OCI-LY7 (cell line): Measurements from ENCODE around the gene KIF11. TPM values are rescaled to one million over a fixed set of nuclear protein-coding genes. Genes with fewer than 3 reads are reported as not detected.

Experiments
- BruUV-seq: library from RNA; stranded (reverse); fragments of 400-500 nt; replicated peaks from 2 replicates; lab custom pipeline; 2021; lab: Mats Ljungman, UMichigan
- CTCF ChIA-PET: fragments of 300-600 bp; sonication (Branson Sonifier 250); formaldehyde crosslinking; loops from one replicate; lab custom pipeline; 2022; ENCODE audit warnings: antibody characterized with exemption; ENCODE audit not compliant: unreplicated experiment; lab: Charles Lee
- POLR2A ChIA-PET: fragments of 300-600 bp; sonication (Branson Sonifier 250); formaldehyde crosslinking; loops from one replicate; lab custom pipeline; 2022; ENCODE audit warnings: antibody characterized with exemption; lab: Charles Lee
- DNase-seq: peaks from one replicate; pipeline ENCODE4 v3.0.0-alpha.2; 2015; ENCODE audit warnings: low spot score
- H2AFZ ChIP-seq: fragments of 200-600 bp; sonication (generic), shearing (Covaris generic); 2 replicates; pipeline ENCODE4 v1.6.1; 2014; ENCODE audit warnings: mild to moderate bottlenecking, antibody characterized with exemption, low read length, moderate library complexity
- H3K27ac ChIP-seq: fragments of 200-600 bp; sonication (generic); 2 replicates; pipeline ENCODE4 v1.5.1; 2014; ENCODE audit warnings: mixed run types, low read depth, mild to moderate bottlenecking, moderate library complexity, low read length, inconsistent platforms; ENCODE audit not compliant: poor library complexity, severe bottlenecking
- H3K36me3 ChIP-seq: fragments of 200-600 bp; sonication (generic); 2 replicates; pipeline ENCODE4 v1.6.1; 2014; ENCODE audit warnings: mild to moderate bottlenecking, antibody characterized with exemption, low read length, moderate library complexity, mixed read lengths; ENCODE audit not compliant: insufficient read depth
- H3K4me1 ChIP-seq: fragments of 200-600 bp; sonication (generic); 2 replicates; pipeline ENCODE4 v1.5.1; 2014; ENCODE audit warnings: mild to moderate bottlenecking, low read length; ENCODE audit not compliant: insufficient read depth, poor library complexity, severe bottlenecking
- H3K4me2 ChIP-seq: fragments of 200-600 bp; sonication (generic); 2 replicates; pipeline ENCODE4 v1.6.1; 2014; ENCODE audit warnings: mild to moderate bottlenecking, low read length
- H3K4me3 ChIP-seq: fragments of 200-600 bp; sonication (generic); 2 replicates; pipeline ENCODE4 v1.5.1; 2014; ENCODE audit warnings: mild to moderate bottlenecking, low read depth, low read length; ENCODE audit not compliant: poor library complexity, severe bottlenecking
- H3K79me2 ChIP-seq: fragments of 200-600 bp; sonication (generic); 2 replicates; pipeline ENCODE4 v1.6.1; 2016; ENCODE audit warnings: low read depth, mild to moderate bottlenecking, low read length, moderate library complexity, mixed read lengths; ENCODE audit not compliant: insufficient read depth
- H3K9me2 ChIP-seq: fragments of 200-600 bp; sonication (generic); 2 replicates; pipeline ENCODE4 v1.6.1; 2016; ENCODE audit warnings: mild to moderate bottlenecking, low read length, mixed read lengths; ENCODE audit not compliant: insufficient read depth
- H3K9me3 ChIP-seq: fragments of 200-600 bp; sonication (generic); 2 replicates; pipeline ENCODE4 v1.6.1; 2014; ENCODE audit warnings: mild to moderate bottlenecking, mixed run types, low read length, mixed read lengths
- H4K20me1 ChIP-seq: fragments of 200-600 bp; sonication (generic); 2 replicates; pipeline ENCODE4 v1.6.1; 2014; ENCODE audit warnings: mild to moderate bottlenecking, antibody characterized with exemption, low read length, moderate library complexity, mixed read lengths; ENCODE audit not compliant: insufficient read depth
- EZH2phosphoT487 ChIP-seq: fragments of 200-600 bp; sonication (generic); IDR thresholded peaks from 2 replicates; pipeline ENCODE4 v1.6.1; 2018; ENCODE audit warnings: low read depth, borderline replicate concordance, mild to moderate bottlenecking, mixed run types, antibody characterized with exemption, low read length, moderate library complexity, mixed read lengths
- intact Hi-C: fragments of 100-400 bp; cut with micrococcal nuclease; formaldehyde crosslinking; loops from one replicate; pipeline ENCODE4 v1.10.0; 2022; ENCODE audit not compliant: unreplicated experiment
- total RNA-seq, 2 experiments: library from RNA; depleted of rRNA in 1 of 2; stranded (reverse); fragments of >200 nt in 1 of 2; shearing (Covaris generic) in 1 of 2; gene quantifications; 2 replicates each; pipeline ENCODE4 v1.2.3, GENCODE V29; 2014 to 2022
- TF ChIP-seq, protein P1 (sequence below): fragments of 200-600 bp; sonication (generic); conservative IDR thresholded peaks from 2 replicates; pipeline ENCODE4 v1.5.1; 2014; ENCODE audit warnings: mild to moderate bottlenecking, antibody characterized with exemption, low read length, moderate library complexity, mixed read lengths

KIF11 gene
- total RNA-seq, 2 experiments from 2014 or later, result 71.8 to 103 TPM

DNA sequence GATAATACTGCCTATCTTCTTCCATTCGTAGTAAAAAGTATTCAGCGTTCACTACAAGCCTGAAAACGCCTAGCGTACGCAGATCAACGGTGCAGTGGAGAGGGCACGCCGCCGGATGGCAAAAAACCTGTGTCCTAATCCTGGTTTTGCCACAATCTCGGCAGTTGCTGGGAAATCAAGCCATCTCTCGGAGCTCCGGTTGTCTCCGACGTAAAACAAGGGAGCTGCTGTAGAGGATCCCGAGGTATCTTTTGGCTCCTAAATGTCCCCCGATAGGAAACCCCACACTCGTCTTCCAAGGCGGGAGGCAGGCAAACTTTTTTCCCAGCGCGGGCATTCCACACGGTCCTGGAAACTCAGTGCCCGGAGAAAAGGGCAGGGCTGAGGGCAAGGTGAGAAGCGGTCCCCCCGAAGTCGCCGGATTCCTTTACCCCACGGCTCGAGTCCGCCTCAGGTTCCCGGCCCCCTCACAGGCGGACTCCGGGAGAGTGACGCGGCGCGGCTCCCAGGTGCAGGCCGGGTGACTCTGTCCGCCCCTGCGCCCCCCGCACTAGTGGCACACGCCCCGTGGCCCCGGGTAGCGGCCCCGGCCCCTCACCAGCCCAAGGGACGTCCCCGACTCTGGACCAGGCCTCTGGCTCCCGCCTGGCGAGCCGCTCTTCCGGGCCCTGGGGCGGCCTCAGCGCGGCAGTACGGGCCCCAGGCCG is 19.7 kb upstream of the KIF11 start:
- Histone ChIP-seq H3K4me3 (peak overlapping the region; percentile 95), H3K4me2 (peak overlapping the region; percentile 89), H3K4me1 (peaks cover 29% of the 10 kb centered on the region), H3K36me3 (peaks cover 6% of the 10 kb centered on the region; the same call in 1 of the 2 replicates), H3K27ac (peak overlapping the region; percentile 68), H2AFZ (peak overlapping the region; percentile 98), H3K9me3 (no peaks in the 10 kb centered on the region), H3K9me2 (no peaks in the 10 kb centered on the region), H3K79me2 (peaks cover 25% of the 10 kb centered on the region; the same call in 1 of the 2 replicates), H4K20me1 (no peaks in the 10 kb centered on the region; the same call in 1 of the 2 replicates)
- intact Hi-C loops, result loop anchor here (5.0 kb wide), 3 partner anchors 281 to 486 kb away; partner anchors contain the start of genes CPEB3 and MARCHF5
- CTCF ChIA-PET, result no interaction called here
- POLR2A ChIA-PET, result interaction anchor here (5.1 kb wide), 1 partner anchor 18 kb away, joined by 32 read pairs; the partner anchor contains the start of gene KIF11
- TF ChIP-seq, protein P1, sequence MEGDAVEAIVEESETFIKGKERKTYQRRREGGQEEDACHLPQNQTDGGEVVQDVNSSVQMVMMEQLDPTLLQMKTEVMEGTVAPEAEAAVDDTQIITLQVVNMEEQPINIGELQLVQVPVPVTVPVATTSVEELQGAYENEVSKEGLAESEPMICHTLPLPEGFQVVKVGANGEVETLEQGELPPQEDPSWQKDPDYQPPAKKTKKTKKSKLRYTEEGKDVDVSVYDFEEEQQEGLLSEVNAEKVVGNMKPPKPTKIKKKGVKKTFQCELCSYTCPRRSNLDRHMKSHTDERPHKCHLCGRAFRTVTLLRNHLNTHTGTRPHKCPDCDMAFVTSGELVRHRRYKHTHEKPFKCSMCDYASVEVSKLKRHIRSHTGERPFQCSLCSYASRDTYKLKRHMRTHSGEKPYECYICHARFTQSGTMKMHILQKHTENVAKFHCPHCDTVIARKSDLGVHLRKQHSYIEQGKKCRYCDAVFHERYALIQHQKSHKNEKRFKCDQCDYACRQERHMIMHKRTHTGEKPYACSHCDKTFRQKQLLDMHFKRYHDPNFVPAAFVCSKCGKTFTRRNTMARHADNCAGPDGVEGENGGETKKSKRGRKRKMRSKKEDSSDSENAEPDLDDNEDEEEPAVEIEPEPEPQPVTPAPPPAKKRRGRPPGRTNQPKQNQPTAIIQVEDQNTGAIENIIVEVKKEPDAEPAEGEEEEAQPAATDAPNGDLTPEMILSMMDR, result 0 out of 2 replicates have a peak, but pooled peaks have one; percentile 8
- no peak for TF ChIP-seq EZH2phosphoT487
- BruUV-seq, result no TSS peak
- DNase-seq, result peak; percentile 40

DNA sequence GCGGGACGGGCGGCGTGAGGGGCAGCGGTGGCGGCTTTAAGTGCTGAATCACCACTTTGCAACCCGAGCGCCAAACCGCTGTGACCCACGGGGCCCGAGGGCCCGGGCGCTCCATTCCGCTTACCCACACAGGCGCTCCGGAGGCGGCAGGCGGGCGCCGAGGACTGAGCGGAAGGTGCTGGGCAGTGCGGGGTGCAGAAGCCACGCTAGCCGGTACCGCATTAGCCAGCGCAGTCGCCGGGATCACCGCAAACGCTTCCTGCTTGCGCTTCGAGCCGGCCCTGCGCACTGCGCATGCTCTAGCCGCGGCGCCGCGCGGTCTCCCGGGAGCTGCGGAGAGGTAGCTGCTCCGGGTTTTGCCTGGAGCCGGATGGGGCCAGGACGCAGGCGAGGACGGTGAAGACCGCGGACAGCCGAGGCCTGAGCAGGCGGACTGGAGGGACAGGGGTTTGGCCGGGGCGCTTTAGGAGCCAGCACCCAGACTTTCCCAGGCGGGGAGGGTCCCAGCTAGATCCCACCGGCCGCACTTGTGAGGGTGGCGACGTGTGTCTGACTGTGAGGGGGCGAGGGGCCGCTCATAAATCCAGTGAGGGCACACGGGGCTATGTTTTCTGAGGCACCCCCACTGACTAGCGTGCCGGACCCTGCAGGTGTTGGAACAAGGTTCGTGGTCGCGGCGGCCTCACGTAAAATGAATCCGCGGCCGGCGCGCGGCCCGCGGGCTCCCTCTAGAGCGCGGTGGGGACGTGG is 19.0 kb upstream of the KIF11 start, which contains the start of gene IDE:
Gene IDE (minus strand): TSS at position 296 of the 750 bp plus-strand sequence. CDS start 74 bp downstream, at position 222.
- BruUV-seq, result no TSS peak
- CTCF ChIA-PET, result interaction anchor here (0.6 to 1.4 kb wide), 2 partner anchors 56 to 1684 kb away, joined by 3 to 5 read pairs; no protein-coding TSS in a partner anchor
- H4K20me1 ChIP-seq, result no peaks in the 10 kb centered on the region; the same call in 1 of the 2 replicates

More for the DNA sequence above, 19.0 kb upstream of the KIF11 start, which contains the start of gene IDE:
- Histone ChIP-seq H3K4me3 (peak within 1 kb of the TSS; percentile 95), H3K4me2 (peak within 1 kb of the TSS; percentile 89), H3K9me3 (no peaks in the 10 kb centered on the region), H3K36me3 (peaks cover 3% of the 10 kb centered on the region; the same call in 1 of the 2 replicates), H3K4me1 (peaks cover 29% of the 10 kb centered on the region), H3K9me2 (no peaks in the 10 kb centered on the region), H2AFZ (peak within 1 kb of the TSS; percentile 98), H3K27ac (peak within 1 kb of the TSS; percentile 68), H3K79me2 (peaks cover 25% of the 10 kb centered on the region; the same call in 1 of the 2 replicates)
- POLR2A ChIA-PET, result interaction anchor here (0.9 to 5.1 kb wide), 2 partner anchors 17 to 28 kb away, joined by 3 to 32 read pairs; partner anchors contain the start of gene KIF11
- no peak for TF ChIP-seq EZH2phosphoT487
- TF ChIP-seq, protein P1, result peak; percentile 83
- intact Hi-C loops, result loop anchor here (1.0 to 5.0 kb wide), 5 partner anchors 17 to 487 kb away; partner anchors contain the start of genes CPEB3 and MARCHF5
- DNase-seq, result peak; percentile 89
